PFSK-1 (cell line): ENCODE results near the gene IRAK1.

Experiments used
- FOXP2 ChIP-seq: optimal IDR thresholded peaks from 2 replicates; pipeline ENCODE3; 2011; ENCODE audit warnings: borderline replicate concordance, control low read depth, inconsistent platforms; ENCODE audit not compliant: insufficient read depth; ENCODE audit errors: extremely low read length, extremely low read depth
- POLR2AphosphoS5 ChIP-seq: IDR thresholded peaks from 2 replicates; pipeline ENCODE4 v1.6.1; 2012; ENCODE audit warnings: low read depth, mild to moderate bottlenecking, control low read depth, low read length, moderate library complexity
- REST ChIP-seq, 2 experiments: IDR thresholded peaks; 2 replicates each; pipeline versions ENCODE4 v1.6.1 to v1.8.0; 2011 to 2012; ENCODE audit warnings: low read depth in 2 of 2, low read length in 2 of 2, control low read depth in 1 of 2, inconsistent platforms in 1 of 2, mild to moderate bottlenecking in 1 of 2, moderate library complexity in 1 of 2; ENCODE audit not compliant: insufficient read depth in 1 of 2
- SIN3A ChIP-seq: IDR thresholded peaks from 2 replicates; pipeline ENCODE4 v1.6.1; 2012; ENCODE audit warnings: mild to moderate bottlenecking, low read length, moderate library complexity, borderline replicate concordance; ENCODE audit not compliant: insufficient read depth
- TAF1 ChIP-seq: IDR thresholded peaks from 2 replicates; pipeline ENCODE4 v1.6.1; 2012; ENCODE audit warnings: low read length, control low read depth, borderline replicate concordance; ENCODE audit not compliant: insufficient read depth

IRAK1 gene

GRCh38 chrX:154004315-154004714 lies 15.4 kb downstream of the IRAK1 start:
- TF ChIP-seq FOXP2 (no peak), SIN3A (no peak), TAF1 (no peak), POLR2AphosphoS5 (no peak), REST (IDR thresholded peaks at IDR 0.05; ENCODE audit: insufficient read depth in 1 of 2, low read depth in 2 of 2, low read length in 2 of 2) (no peak)

GRCh38 chrX:154002215-154002719 lies 17.4 kb downstream of the IRAK1 start:
- no peak for TF ChIP-seq FOXP2
- TF ChIP-seq POLR2AphosphoS5 = no peak
- TF ChIP-seq SIN3A = no peak
- no peak for TF ChIP-seq TAF1
- no peak for TF ChIP-seq REST (IDR thresholded peaks at IDR 0.05; ENCODE audit: insufficient read depth in 1 of 2, low read depth in 2 of 2, low read length in 2 of 2)

- TF ChIP-seq FOXP2 = no peak
- no peak for TF ChIP-seq SIN3A
- no peak for TF ChIP-seq REST (IDR thresholded peaks at IDR 0.05; ENCODE audit: insufficient read depth in 1 of 2, low read depth in 2 of 2, low read length in 2 of 2)
- TF ChIP-seq POLR2AphosphoS5 = no peak
- TF ChIP-seq TAF1 = no peak
Measured at GRCh38 chrX:154000051-154000450, 19.7 kb downstream of the IRAK1 start.

- TF ChIP-seq FOXP2 (no peak), REST (IDR thresholded peaks at IDR 0.05; ENCODE audit: insufficient read depth in 1 of 2, low read depth in 2 of 2, low read length in 2 of 2) (no peak), POLR2AphosphoS5 (no peak), SIN3A (no peak), TAF1 (no peak)
Measured at GRCh38 chrX:153999359-154000037, 20.2 kb downstream of the IRAK1 start.

- TF ChIP-seq TAF1 (no peak), POLR2AphosphoS5 (no peak), SIN3A (no peak), REST (IDR thresholded peaks at IDR 0.05; ENCODE audit: insufficient read depth in 1 of 2, low read depth in 2 of 2, low read length in 2 of 2) (no peak)
Measured at GRCh38 chrX:153995504-153995903, 24.2 kb downstream of the IRAK1 start.
